DOHH2 (cell line): ENCODE measurements around the gene ITGBL1.

Experiments used
- H3F3A ChIP-seq: fragments of 200-600 bp; sonication (generic), shearing (Covaris generic); 2 replicates; pipeline ENCODE4 v1.6.0; 2016; ENCODE audit warnings: antibody characterized with exemption, mild to moderate bottlenecking; ENCODE audit not compliant: control insufficient read depth, insufficient read depth
- H3K27ac ChIP-seq: fragments of 200-600 bp; sonication (generic); 2 replicates; pipeline ENCODE4 v1.5.1; 2014; ENCODE audit warnings: low read depth, mild to moderate bottlenecking, low read length, moderate library complexity
- H3K27me3 ChIP-seq: fragments of 200-600 bp; sonication (generic); 2 replicates; pipeline ENCODE4 v1.6.1; 2014; ENCODE audit warnings: mild to moderate bottlenecking, low read length, mixed read lengths; ENCODE audit not compliant: control insufficient read depth
- H3K36me3 ChIP-seq: fragments of 200-600 bp; sonication (generic); 2 replicates; pipeline ENCODE4 v1.6.1; 2014; ENCODE audit warnings: mild to moderate bottlenecking, low read length, moderate library complexity, mixed read lengths; ENCODE audit not compliant: control insufficient read depth
- H3K4me1 ChIP-seq: fragments of 200-600 bp; sonication (generic); 2 replicates; pipeline ENCODE4 v1.6.1; 2014; ENCODE audit warnings: mild to moderate bottlenecking, low read length, mixed read lengths; ENCODE audit not compliant: control insufficient read depth
- H3K4me2 ChIP-seq: fragments of 200-600 bp; sonication (generic); 2 replicates; pipeline ENCODE4 v1.6.0; 2014; ENCODE audit warnings: mild to moderate bottlenecking, low read length, moderate library complexity
- H3K4me3 ChIP-seq: fragments of 200-600 bp; sonication (generic); 2 replicates; pipeline ENCODE4 v1.5.1; 2014; ENCODE audit warnings: mild to moderate bottlenecking, low read length, mixed read lengths
- H3K79me2 ChIP-seq: fragments of 200-600 bp; sonication (generic); 2 replicates; pipeline ENCODE4 v1.6.1; 2014; ENCODE audit warnings: mild to moderate bottlenecking, low read length, mixed read lengths; ENCODE audit not compliant: control insufficient read depth
- H3K9me2 ChIP-seq: fragments of 200-600 bp; sonication (generic); replicated peaks from 2 replicates; pipeline ENCODE4 v1.6.1; 2014; ENCODE audit warnings: mild to moderate bottlenecking, low read length, mixed read lengths; ENCODE audit not compliant: control insufficient read depth
- H3K9me3 ChIP-seq: fragments of 200-600 bp; sonication (generic); 2 replicates; pipeline ENCODE4 v1.6.1; 2014; ENCODE audit warnings: antibody characterized with exemption, low read length, mixed read lengths; ENCODE audit not compliant: control insufficient read depth, insufficient read depth
- H4K20me1 ChIP-seq: fragments of 200-600 bp; sonication (generic); 2 replicates; pipeline ENCODE4 v1.6.0; 2014; ENCODE audit warnings: low read depth, mild to moderate bottlenecking, antibody characterized with exemption, low read length, moderate library complexity; ENCODE audit not compliant: control insufficient read depth, insufficient read depth
- EZH2phosphoT487 ChIP-seq: fragments of 200-600 bp; sonication (generic); IDR thresholded peaks from 2 replicates; pipeline ENCODE4 v1.6.1; 2017; ENCODE audit warnings: borderline replicate concordance, mild to moderate bottlenecking, antibody characterized with exemption, low read length, moderate library complexity, mixed read lengths
- TF ChIP-seq, protein P1 (sequence below): fragments of 200-600 bp; sonication (generic); IDR thresholded peaks from one replicate; pipeline ENCODE4 v1.5.1; 2014; ENCODE audit warnings: antibody characterized with exemption, mild to moderate bottlenecking, low read depth, low read length; ENCODE audit not compliant: poor library complexity, severe bottlenecking

The ITGBL1 gene

DNA sequence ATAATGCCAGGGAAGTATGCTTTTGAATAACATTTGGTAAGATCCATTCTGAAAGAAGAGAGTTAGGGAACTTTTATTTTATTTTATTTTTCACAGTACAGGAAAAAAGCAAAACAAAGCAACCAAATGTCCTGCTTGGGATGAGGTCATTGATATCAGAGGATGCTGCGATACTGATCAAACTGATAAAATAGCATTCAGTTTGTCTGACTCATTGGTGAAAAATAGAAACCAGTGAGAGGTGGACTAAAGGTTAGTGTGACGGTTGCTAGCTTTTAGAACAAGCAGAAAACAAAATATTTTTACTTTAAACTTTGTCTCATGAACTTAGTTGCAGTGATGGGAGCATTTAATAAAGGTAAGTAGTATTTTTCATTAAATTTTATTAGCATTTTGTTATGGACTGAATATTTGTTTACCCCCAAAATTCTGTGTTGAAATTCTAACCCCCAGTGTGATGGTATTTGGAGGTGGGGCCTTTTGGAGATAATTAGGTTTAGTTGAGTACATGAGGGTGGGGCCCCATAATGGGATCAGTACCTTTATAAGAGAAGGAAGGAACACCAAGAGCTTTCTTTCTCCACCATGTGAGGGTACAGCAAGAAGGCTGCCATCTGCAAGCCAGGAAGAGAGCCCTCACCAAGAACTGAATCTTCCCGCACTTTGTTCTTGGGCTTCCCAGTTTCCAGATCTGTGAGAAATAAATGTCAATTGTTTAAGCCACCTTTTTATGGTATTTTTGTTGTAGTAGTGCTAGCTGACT lies 37.3 kb downstream of the ITGBL1 start:
- Histone ChIP-seq H3F3A (no peaks in the 10 kb centered on the region), H3K4me2 (no peak overlapping the region)

DNA sequence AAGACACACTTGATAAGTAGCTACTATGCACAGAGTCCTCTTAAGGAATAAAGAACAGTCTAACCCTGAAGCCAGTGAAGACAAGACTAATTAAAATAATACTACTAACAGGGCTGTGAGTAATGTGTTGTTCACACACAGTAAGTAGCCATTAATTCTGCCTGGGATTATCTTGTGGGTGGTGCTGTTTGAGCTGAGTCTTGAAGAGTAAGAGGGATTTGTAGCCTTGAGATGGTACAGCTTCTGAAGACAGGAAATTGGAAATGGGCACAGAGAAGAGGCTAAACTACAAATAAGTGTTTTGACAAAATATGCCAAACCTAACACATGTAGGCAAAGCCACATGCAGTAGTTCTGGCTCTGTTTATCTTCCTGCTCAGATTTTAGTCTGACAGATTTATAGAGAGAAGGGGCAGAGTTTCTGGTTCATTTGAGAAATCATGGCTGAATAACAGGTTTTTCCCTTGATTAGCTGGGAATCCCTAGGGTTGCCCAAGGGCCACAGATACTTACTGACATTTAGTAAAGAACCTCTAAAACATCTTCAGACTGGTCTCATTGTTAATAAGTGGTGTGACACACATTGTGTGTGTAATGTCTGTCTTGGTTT lies 38.0 kb downstream of the ITGBL1 start:
- Histone ChIP-seq H3K9me2 (no peaks in the 10 kb centered on the region), H3K27me3 (no peaks in the 10 kb centered on the region), H3K79me2 (no peaks in the 10 kb centered on the region), H3K4me1 (no peaks in the 10 kb centered on the region), H3K4me2 (no peak overlapping the region), H3K4me3 (no peak overlapping the region), H4K20me1 (no peaks in the 10 kb centered on the region), H3K27ac (no peak overlapping the region), H3K36me3 (no peaks in the 10 kb centered on the region), H3F3A (no peaks in the 10 kb centered on the region), H3K9me3 (no peaks in the 10 kb centered on the region)
- TF ChIP-seq, protein P1, sequence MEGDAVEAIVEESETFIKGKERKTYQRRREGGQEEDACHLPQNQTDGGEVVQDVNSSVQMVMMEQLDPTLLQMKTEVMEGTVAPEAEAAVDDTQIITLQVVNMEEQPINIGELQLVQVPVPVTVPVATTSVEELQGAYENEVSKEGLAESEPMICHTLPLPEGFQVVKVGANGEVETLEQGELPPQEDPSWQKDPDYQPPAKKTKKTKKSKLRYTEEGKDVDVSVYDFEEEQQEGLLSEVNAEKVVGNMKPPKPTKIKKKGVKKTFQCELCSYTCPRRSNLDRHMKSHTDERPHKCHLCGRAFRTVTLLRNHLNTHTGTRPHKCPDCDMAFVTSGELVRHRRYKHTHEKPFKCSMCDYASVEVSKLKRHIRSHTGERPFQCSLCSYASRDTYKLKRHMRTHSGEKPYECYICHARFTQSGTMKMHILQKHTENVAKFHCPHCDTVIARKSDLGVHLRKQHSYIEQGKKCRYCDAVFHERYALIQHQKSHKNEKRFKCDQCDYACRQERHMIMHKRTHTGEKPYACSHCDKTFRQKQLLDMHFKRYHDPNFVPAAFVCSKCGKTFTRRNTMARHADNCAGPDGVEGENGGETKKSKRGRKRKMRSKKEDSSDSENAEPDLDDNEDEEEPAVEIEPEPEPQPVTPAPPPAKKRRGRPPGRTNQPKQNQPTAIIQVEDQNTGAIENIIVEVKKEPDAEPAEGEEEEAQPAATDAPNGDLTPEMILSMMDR: no peak
- TF ChIP-seq EZH2phosphoT487: no peak

More for the DNA sequence above, 37.3 kb downstream of the ITGBL1 start:
- Histone ChIP-seq H3K4me3 (no peak overlapping the region), H3K79me2 (no peaks in the 10 kb centered on the region), H3K9me2 (no peaks in the 10 kb centered on the region), H3K4me1 (no peaks in the 10 kb centered on the region), H3K36me3 (no peaks in the 10 kb centered on the region), H3K27ac (no peak overlapping the region), H3K27me3 (no peaks in the 10 kb centered on the region), H3K9me3 (no peaks in the 10 kb centered on the region), H4K20me1 (no peaks in the 10 kb centered on the region)
- TF ChIP-seq EZH2phosphoT487: no peak
- TF ChIP-seq, protein P1: no peak

DNA sequence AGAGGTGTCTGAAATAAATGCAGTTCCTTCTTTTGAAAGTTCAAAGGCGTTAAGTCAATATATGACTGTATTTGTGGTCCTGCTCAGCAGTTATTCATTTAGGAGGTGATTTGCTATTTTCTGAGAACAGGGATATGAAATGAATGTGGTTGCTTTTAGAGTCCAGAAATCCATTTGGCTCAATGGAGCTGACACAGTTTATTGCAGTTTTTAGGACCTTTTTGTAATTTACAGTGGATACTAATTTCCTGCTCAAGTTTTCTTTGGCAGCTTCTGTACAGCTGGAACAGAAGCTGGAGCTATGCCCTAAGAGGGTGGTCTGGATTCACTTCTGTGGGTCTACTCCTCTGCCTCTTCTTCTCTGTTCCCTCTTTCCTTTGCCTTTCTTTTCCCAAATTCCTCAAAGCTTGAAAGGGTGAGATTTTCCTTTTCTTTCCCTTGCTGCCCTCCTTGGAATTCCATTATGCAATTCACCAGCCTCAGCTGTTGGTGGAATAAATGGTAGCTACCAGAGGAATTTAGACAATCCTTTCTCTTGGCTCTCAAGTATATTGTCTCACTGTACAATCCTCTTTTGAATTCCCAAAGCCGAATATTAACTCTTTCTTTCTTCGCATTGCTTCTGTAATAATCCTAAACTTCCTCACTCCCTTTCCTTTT lies 39.9 kb downstream of the ITGBL1 start:
- Histone ChIP-seq H3K9me3 (no peaks in the 10 kb centered on the region), H3K27ac (no peak overlapping the region), H4K20me1 (no peaks in the 10 kb centered on the region), H3K4me2 (no peak overlapping the region), H3F3A (no peaks in the 10 kb centered on the region), H3K4me3 (no peak overlapping the region), H3K4me1 (no peaks in the 10 kb centered on the region), H3K79me2 (no peaks in the 10 kb centered on the region), H3K27me3 (no peaks in the 10 kb centered on the region), H3K9me2 (no peaks in the 10 kb centered on the region), H3K36me3 (no peaks in the 10 kb centered on the region)
- TF ChIP-seq EZH2phosphoT487: no peak
- TF ChIP-seq, protein P1: no peak
